Activated naive CD8-positive, alpha-beta T cell treated with anti-CD3 and anti-CD28 coated beads, Interleukin-2, amount 10 ng/mL, durations not matched to agents 7 days and 5 days (primary cell): ENCODE measurements around the gene CAMK1G. TPM values are rescaled to one million over a fixed set of nuclear protein-coding genes. Genes with fewer than 3 reads are reported as not detected.

ENCODE experiments used
- ATAC-seq: fragments of 150-1000 bp; cut with Tn5 transposase; one replicate; pipeline ENCODE4 v1.10.0; 2021; ENCODE audit warnings: low read depth, moderate library complexity
- POLR2A ChIA-PET: fragments of 350-600 bp; sonication (Branson Sonifier 250); formaldehyde crosslinking; loops from one replicate; lab custom pipeline; 2021; ENCODE audit warnings: antibody characterized with exemption; lab: Charles Lee
- DNase-seq: peaks from one replicate; pipeline ENCODE4 v3.0.0; 2021
- H3K27ac Mint-ChIP-seq: one replicate; pipeline ENCODE4 v1.8.0; 2022; ENCODE audit warnings: mild to moderate bottlenecking, mixed read lengths
- H3K27me3 Mint-ChIP-seq: one replicate; pipeline ENCODE4 v1.8.0; 2022; ENCODE audit warnings: mild to moderate bottlenecking, moderate library complexity, mixed read lengths
- H3K36me3 Mint-ChIP-seq: one replicate; pipeline ENCODE4 v1.8.0; 2021; ENCODE audit warnings: mild to moderate bottlenecking, mixed read lengths
- H3K4me1 Mint-ChIP-seq: one replicate; pipeline ENCODE4 v1.8.0; 2021; ENCODE audit warnings: mixed read lengths
- H3K4me3 Mint-ChIP-seq: one replicate; pipeline ENCODE4 v1.8.0; 2022; ENCODE audit warnings: mild to moderate bottlenecking, moderate library complexity, mixed read lengths
- H3K9me3 Mint-ChIP-seq: one replicate; pipeline ENCODE4 v1.8.0; 2021; ENCODE audit warnings: mixed read lengths
- total RNA-seq, 2 experiments: library from RNA; stranded (reverse); gene quantifications; one replicate each; pipeline ENCODE4 v1.2.3, GENCODE V29; 2021

Gene CAMK1G
- not detected for total RNA-seq

DNA sequence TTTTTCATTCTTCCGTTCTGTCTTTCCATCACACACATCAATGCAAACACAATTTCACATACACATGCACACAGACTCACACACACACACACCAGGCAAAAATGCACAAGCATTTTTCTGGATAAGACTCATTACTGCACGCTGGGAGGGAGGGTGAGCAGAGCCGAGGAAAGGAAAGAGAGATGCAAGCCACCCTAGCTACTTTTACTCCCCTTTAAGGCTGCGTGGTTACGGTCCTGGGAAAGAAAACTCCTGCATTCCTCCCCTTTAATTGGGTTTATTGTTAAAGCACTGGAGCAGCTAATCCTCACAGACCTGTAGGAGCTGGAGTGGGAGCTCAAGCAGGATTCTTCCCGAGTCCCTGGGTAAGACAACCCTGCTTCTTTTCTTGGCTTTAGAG is at the start of gene CAMK1G:
TSS of gene CAMK1G (plus strand) at position 307 of the 400 bp plus-strand sequence. CDS start 11,270 bp downstream, outside the sequence.
- Mint-ChIP-seq H3K27me3 (peaks cover 12% of the 10 kb centered on the region), H3K4me3 (no peak within 1 kb of the TSS), H3K36me3 (no peaks in the 10 kb centered on the region), H3K9me3 (no peaks in the 10 kb centered on the region), H3K4me1 (no peaks in the 10 kb centered on the region), H3K27ac (no peak within 1 kb of the TSS)
- DNase-seq, result no peak
- POLR2A ChIA-PET, result no interaction called here
- no peak for ATAC-seq

DNA sequence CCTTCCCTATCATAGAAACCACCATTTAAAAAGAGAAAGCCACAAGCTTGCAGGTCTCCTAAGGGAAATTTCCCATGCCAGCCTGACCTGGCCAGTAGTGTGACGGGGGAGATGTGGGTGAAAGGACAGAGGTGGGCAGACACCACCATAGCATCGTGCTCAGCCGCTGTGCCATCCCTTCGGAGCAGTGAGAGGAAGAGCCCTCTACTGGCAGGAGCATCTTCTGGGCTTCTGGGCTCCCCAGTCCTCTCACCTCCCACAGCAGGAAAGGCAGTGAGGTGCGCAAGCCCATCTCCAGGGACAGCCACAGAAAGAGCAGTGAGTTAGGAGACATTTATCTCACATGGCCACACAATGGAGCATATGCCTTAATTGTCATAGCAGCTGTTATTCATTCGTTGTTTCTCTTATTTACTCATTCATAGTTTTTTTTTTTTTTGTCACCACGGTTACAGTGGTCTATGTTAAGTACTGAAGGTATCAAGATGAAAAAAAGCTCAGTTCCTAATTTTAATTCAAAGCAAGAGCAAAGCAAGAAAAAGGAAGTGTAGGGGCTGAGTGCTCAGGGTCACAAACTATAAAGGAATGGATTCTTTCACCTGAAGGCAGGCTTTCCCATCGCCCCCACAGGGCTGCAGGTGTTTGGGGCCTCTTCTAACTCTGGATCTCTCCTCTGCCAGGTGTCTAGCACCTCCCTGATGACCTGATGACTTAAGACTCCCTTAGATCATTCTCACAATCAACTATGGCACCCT is 48.8 kb upstream of the CAMK1G start:
- DNase-seq (no peak), ATAC-seq (no peak)
- POLR2A ChIA-PET, result no interaction called here
- Mint-ChIP-seq H3K4me3 (no peak overlapping the region), H3K4me1 (no peaks in the 10 kb centered on the region), H3K27me3 (peaks cover 39% of the 10 kb centered on the region), H3K36me3 (no peaks in the 10 kb centered on the region), H3K27ac (no peak overlapping the region), H3K9me3 (no peaks in the 10 kb centered on the region)

DNA sequence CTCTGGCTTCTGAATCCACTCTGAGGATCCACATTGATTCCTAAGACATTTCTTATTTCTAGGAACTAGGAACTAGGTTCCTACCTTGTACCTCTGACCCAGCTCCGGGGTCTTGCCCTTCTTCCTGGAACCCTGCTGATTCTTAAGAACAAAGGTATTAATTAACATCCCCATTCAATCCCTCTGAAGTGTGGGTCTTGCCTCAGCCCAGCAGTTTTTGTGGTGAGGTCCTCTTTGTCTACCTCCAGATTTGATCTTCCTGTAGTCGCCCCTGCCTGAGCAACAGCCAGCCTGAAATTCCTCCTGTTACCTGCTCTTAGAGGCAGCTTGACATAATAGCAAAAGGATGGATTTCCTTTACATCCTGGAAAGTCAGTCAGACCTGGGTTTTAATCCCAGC is 46.7 kb upstream of the CAMK1G start:
- no peaks in the 10 kb centered on the region for H3K36me3 Mint-ChIP-seq
- DNase-seq (no peak), ATAC-seq (no peak)
- no peaks in the 10 kb centered on the region for H3K4me1 Mint-ChIP-seq
- peaks cover 36% of the 10 kb centered on the region for H3K27me3 Mint-ChIP-seq
- no peaks in the 10 kb centered on the region for H3K9me3 Mint-ChIP-seq
- H3K4me3 Mint-ChIP-seq, result no peak overlapping the region
- POLR2A ChIA-PET, result no interaction called here
- no peak overlapping the region for H3K27ac Mint-ChIP-seq

DNA sequence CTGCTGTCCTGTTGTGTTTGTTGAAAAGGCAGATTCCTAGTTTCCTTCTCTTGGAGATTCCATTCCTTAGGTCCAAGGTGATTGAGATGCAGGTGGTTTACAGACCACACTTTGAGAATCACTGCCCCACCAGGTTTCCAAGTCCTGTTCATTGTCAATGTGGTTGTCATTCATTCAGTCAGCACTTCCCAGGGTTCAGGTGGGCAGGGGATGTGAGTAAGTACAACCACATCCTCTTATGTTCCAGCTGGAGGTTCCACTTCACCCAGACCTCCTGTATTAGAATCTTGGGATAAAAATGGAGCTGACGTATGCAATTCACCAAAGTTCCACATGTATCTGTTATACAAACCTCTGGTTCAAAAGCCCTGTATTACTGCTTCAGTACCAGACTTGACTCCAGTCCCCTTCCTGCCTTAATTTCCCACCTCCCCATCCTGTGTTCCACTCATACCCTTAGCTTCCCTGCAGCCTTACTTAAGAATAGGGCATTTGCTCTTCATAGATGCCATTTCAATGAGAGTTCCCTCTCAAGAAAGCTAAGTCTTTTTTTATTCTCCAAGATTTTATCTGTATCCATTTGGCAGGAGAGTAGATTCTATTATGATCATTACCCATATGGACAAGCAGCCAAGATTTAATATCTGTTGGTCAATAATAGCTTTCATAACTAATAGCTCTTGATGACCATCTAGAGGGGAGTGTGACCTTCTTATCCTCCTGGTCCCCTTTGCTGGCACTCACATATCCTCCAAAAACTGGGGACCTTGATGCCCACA is 46.0 kb upstream of the CAMK1G start:
- H3K4me1 Mint-ChIP-seq, result peaks cover 5% of the 10 kb centered on the region
- no peaks in the 10 kb centered on the region for H3K36me3 Mint-ChIP-seq
- peaks cover 30% of the 10 kb centered on the region for H3K27me3 Mint-ChIP-seq
- H3K4me3 Mint-ChIP-seq, result no peak overlapping the region
- ATAC-seq (no peak), DNase-seq (no peak)
- no peak overlapping the region for H3K27ac Mint-ChIP-seq
- no peaks in the 10 kb centered on the region for H3K9me3 Mint-ChIP-seq
- POLR2A ChIA-PET, result no interaction called here

DNA sequence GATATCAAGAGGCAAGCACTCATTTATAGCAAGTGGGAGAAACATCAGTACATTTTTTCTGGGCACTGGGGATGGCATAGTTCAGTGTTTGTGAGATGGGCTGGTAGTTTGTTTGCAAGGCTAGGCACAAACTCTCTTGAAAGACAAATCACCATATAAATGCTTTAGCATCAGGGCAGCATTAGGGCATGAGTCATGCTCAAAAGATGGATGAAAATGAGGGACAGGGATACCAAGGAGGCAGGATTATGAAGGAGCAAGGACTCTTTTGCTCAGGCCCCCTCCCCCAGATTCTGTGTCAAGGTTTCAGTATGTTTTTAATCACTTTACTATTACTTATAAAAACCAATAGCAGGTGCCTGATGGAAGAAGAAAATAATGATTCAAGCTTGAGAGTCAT is 43.9 kb upstream of the CAMK1G start:
- H3K27me3 Mint-ChIP-seq, result peaks cover 25% of the 10 kb centered on the region
- H3K4me3 Mint-ChIP-seq, result no peak overlapping the region
- no peak for ATAC-seq

DNA sequence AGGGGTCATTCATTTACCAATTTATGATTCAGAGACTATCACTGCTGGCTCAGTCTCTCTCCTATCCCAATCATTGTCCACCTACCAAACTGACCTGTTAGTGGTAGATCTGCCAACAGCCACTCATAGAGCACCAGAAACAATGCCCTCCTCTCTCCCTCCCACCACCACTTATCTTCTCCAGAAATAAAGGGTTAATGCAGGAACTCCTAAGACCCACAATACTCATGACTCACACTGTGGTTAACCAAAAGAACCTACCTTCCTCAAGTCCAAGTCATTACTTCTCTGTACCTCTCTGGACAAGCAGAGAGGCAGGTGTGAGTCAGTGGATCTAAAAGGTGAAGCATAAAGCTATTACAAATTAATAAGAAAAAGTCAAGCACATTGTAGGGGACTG is 40.9 kb upstream of the CAMK1G start:
- Mint-ChIP-seq H3K4me1 (peaks cover 9% of the 10 kb centered on the region), H3K36me3 (no peaks in the 10 kb centered on the region), H3K27me3 (peaks cover 28% of the 10 kb centered on the region), H3K9me3 (no peaks in the 10 kb centered on the region), H3K4me3 (no peak overlapping the region), H3K27ac (no peak overlapping the region)
- no peak for DNase-seq
- no peak for ATAC-seq
- POLR2A ChIA-PET, result no interaction called here

More for the DNA sequence above, 43.9 kb upstream of the CAMK1G start:
- Mint-ChIP-seq H3K36me3 (no peaks in the 10 kb centered on the region), H3K9me3 (no peaks in the 10 kb centered on the region), H3K27ac (no peak overlapping the region), H3K4me1 (peaks cover 9% of the 10 kb centered on the region)
- DNase-seq, result no peak
- POLR2A ChIA-PET, result no interaction called here

DNA sequence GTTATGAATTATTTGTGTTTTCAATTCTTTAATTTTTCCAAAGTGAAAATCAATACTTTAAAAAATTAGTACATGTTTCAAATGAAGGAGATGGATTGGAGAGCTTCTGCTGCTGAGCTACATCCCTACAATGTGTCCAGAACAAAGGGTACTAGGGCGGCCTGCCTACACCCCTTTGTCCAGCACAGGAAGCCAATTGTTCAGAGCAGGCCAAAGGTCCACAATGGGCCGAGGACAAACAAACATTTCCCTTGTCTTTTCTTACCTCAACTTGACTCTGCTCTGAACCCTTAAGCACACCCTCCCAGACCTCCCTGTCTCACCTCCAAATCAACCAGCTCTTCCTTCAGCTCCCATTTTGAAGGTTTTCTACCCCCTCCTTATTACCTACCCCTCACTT is 39.4 kb upstream of the CAMK1G start:
- Mint-ChIP-seq H3K27ac (no peak overlapping the region), H3K27me3 (peaks cover 23% of the 10 kb centered on the region), H3K4me3 (no peak overlapping the region), H3K4me1 (peaks cover 9% of the 10 kb centered on the region), H3K9me3 (no peaks in the 10 kb centered on the region), H3K36me3 (no peaks in the 10 kb centered on the region)
- ATAC-seq, result no peak
- DNase-seq, result no peak
- POLR2A ChIA-PET, result no interaction called here

DNA sequence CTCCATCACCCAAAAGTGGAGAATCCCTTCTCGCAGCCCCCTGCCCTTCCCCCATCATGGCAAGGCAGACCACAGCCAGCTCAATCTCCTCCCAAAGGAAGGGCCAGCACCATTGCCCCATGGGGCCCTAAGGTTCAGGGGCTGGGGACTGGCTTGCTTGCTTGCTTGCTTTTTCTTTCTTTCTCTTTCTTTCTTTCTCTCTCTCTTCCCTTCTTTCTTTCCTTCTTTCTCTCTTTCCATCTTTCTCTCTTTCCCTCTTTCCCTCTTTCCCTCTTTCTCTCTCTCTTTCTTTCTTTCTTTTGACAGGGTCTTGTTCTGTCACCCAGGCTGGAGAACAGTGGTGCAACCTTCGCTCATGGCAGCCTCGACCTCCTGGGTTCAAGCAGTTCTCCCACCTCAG is 38.1 kb upstream of the CAMK1G start:
- POLR2A ChIA-PET, result no interaction called here
- H3K36me3 Mint-ChIP-seq, result no peaks in the 10 kb centered on the region
- no peak overlapping the region for H3K4me3 Mint-ChIP-seq
- H3K27me3 Mint-ChIP-seq, result peaks cover 17% of the 10 kb centered on the region
- no peak overlapping the region for H3K27ac Mint-ChIP-seq
- DNase-seq (no peak), ATAC-seq (no peak)
- H3K4me1 Mint-ChIP-seq, result peaks cover 9% of the 10 kb centered on the region
- no peaks in the 10 kb centered on the region for H3K9me3 Mint-ChIP-seq

DNA sequence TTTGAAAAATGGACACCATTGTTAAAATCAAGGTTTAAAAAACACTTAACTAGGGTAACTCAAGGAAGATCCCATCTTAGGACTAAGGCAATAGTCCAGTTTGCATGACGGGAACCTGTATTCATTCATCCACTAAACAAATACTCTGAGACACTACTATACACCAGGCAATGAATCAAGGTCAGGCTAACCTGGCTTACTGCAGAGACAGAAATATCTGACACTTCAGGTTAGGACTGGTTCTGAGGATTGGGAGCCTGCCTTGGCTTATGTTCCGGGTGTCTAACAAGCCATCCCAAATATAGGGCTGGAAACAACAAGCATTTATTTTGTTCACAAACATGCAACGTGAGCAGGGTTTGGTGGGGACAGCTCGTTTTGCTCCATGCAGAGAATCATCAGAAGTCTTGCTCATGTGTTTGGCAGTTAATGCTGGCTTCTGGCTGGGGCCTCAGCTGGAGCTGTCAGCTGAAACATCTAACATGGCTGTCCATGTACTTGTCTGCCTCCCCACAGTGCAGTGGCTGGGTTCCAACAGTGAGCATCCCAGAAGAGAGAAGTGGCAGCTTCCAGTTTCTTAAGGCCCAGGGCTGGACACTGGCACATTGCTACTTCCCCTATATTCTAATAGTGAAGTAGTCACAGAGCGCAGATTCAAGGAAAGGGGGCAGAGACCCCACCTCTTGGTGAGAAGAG is 37.0 kb upstream of the CAMK1G start:
- Mint-ChIP-seq H3K27me3 (peaks cover 14% of the 10 kb centered on the region), H3K36me3 (no peaks in the 10 kb centered on the region), H3K4me1 (peaks cover 9% of the 10 kb centered on the region), H3K9me3 (no peaks in the 10 kb centered on the region), H3K4me3 (no peak overlapping the region), H3K27ac (no peak overlapping the region)
- DNase-seq (no peak), ATAC-seq (no peak)
- POLR2A ChIA-PET, result no interaction called here

DNA sequence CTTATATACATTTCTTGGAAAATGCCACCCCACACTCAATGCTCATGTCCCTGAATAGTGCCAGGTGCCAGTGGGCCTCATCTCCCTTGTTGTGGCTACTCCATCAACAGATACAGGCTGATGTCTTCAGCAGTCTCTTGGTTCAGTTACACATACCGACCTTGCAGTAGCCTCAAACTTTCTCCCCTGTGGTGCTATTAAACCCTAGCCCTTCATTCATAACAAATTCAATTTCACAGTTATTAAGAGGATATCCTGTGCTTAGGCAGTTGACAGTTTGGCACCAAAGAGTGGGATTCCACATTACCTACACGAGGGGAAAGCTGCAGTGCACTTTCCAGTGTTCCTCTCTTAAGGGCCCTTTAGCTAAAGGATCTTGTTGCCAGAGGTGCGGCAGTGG is 35.9 kb upstream of the CAMK1G start:
- POLR2A ChIA-PET, result no interaction called here
- no peaks in the 10 kb centered on the region for H3K36me3 Mint-ChIP-seq
- ATAC-seq (no peak), DNase-seq (no peak)
- no peak overlapping the region for H3K4me3 Mint-ChIP-seq
- no peak overlapping the region for H3K27ac Mint-ChIP-seq
- no peaks in the 10 kb centered on the region for H3K9me3 Mint-ChIP-seq
- H3K27me3 Mint-ChIP-seq, result peaks cover 19% of the 10 kb centered on the region
- peaks cover 4% of the 10 kb centered on the region for H3K4me1 Mint-ChIP-seq

DNA sequence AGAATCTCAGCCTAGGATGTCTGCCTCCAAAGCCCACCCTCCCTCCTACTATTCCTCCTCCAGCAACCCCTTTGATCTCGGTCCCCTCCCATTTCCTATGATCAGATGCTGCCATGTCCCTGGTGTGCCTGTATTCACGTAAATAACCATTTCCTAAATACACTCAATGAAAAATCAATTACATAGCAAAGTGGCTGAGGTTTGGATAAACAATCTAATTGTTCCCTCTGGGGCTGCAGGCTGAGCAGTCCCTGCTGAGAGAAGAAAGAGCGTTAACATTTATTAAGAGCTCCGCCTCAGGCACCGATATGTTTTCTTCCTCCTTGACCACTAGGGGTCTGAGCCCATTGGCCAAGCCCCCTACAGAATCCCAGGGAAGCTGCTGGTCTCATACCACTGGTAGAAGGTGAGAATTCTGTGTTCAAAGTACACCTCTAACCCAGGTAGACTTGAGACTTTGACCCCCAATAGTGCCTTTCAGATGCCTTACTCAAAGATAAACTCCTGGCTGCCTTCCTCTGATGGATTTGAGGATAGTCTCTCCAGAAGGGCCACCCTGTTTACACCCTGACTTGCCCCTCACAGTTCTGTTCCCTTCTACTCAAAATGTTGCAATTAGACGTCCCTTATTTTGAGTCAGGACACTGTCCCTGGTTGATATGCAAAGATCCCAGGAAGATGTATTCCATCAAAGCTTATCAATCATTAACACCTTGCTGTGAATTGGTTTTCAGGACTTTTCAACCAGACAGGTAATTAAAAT is 33.9 kb upstream of the CAMK1G start:
- DNase-seq (no peak), ATAC-seq (no peak)
- Mint-ChIP-seq H3K4me3 (no peak overlapping the region), H3K4me1 (no peaks in the 10 kb centered on the region), H3K27me3 (peaks cover 20% of the 10 kb centered on the region), H3K27ac (no peak overlapping the region), H3K9me3 (no peaks in the 10 kb centered on the region), H3K36me3 (no peaks in the 10 kb centered on the region)
- POLR2A ChIA-PET, result no interaction called here

DNA sequence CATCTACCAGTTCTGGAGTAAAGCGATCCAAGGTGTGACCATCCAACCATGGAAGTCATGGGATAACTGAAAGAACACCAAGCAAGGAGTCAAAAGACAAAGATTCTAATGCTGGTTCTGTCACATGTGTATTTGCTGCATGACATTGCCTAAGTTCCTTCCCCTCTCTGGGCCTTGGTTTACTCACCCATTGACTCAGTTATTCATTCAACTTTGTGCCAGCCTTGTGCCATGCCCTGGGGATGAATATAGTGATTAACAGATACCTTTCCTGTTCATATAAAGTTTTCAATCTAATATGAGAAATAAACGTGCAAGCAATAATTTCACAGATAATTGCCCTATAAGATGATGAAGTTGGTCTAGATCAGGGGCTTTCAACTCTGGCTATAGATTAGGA is 33.0 kb upstream of the CAMK1G start:
- no peaks in the 10 kb centered on the region for H3K36me3 Mint-ChIP-seq
- POLR2A ChIA-PET, result no interaction called here
- peaks cover 14% of the 10 kb centered on the region for H3K27me3 Mint-ChIP-seq
- H3K4me3 Mint-ChIP-seq, result no peak overlapping the region
- DNase-seq, result no peak
- no peaks in the 10 kb centered on the region for H3K4me1 Mint-ChIP-seq
- ATAC-seq, result no peak
- H3K9me3 Mint-ChIP-seq, result no peaks in the 10 kb centered on the region
- H3K27ac Mint-ChIP-seq, result no peak overlapping the region
